ENCODE data around the gene SERPINB5. TPM values are rescaled to one million over a fixed set of nuclear protein-coding genes. Genes with fewer than 3 reads are reported as not detected.

Gene SERPINB5
- total and polyA plus RNA-seq, 2 donors (not counting 1 experiment from before 2014, with no cell fraction given), result not detected

GRCh38 chr18:63544017-63544416, 67.3 kb downstream of the SERPINB5 start:
- H3K4me1 ChIP-seq (ENCODE audit: control insufficient read depth in 2 of 2, insufficient read depth in 2 of 2, low read length in 2 of 2), result no peaks in the 10 kb centered on the region
- CTCF ChIA-PET, result interaction anchor here (1.1 kb wide), 1 partner anchor 26 kb away, joined by 3 read pairs; no protein-coding TSS in a partner anchor
- H4K20me1 ChIP-seq (ENCODE audit: control insufficient read depth, insufficient read depth, low read length, poor library complexity, severe bottlenecking), result no peaks in the 10 kb centered on the region
- no peaks in the 10 kb centered on the region for H3K9me3 ChIP-seq (ENCODE audit: control extremely low read depth in 1 of 3, control insufficient read depth in 2 of 3, insufficient read depth in 1 of 3, low read length in 2 of 3)
- H2AFZ ChIP-seq (ENCODE audit: insufficient read depth, low read depth, low read length, poor library complexity, severe bottlenecking), result no peak overlapping the region
- H3K36me3 ChIP-seq (replicated peaks in 1 of 2; ENCODE audit: control extremely low read depth in 1 of 2, control insufficient read depth in 1 of 2, extremely low read depth in 1 of 2, insufficient read depth in 2 of 2, low read length in 1 of 2), result no peaks in the 10 kb centered on the region
- no peaks in the 10 kb centered on the region for H3K4me1 Mint-ChIP-seq
- H3K27me3 ChIP-seq (replicated peaks in 1 of 4; ENCODE audit: control extremely low read depth in 1 of 4, control insufficient read depth in 3 of 4, insufficient read depth in 4 of 4, low read length in 3 of 4), result peaks cover 0 to 3% (median 0%) of the 10 kb centered on the region in 4 experiments
- no peak overlapping the region for H3K9ac ChIP-seq (ENCODE audit: low read length)
- no peak overlapping the region for H3K4me3 ChIP-seq (ENCODE audit: control extremely low read depth in 1 of 5, extremely low read depth in 1 of 5, insufficient read depth in 1 of 5, low read depth in 2 of 5, low read length in 4 of 5)
- no peak overlapping the region for H3K4me2 ChIP-seq (replicated peaks; ENCODE audit: low read depth, low read length, poor library complexity, severe bottlenecking)
- POLR2A ChIA-PET, result no interaction called here
- DNase-seq (no peak), ATAC-seq (ENCODE audit: low read depth) (no peak)
- H3K79me2 ChIP-seq (ENCODE audit: control insufficient read depth, insufficient read depth, low read length), result no peaks in the 10 kb centered on the region
- no peaks in the 10 kb centered on the region for H3K9me3 Mint-ChIP-seq (ENCODE audit: insufficient read depth)
- TF ChIP-seq CTCF (IDR thresholded peaks at IDR 0.05), result no peak
- no peak for TF ChIP-seq EZH2 (IDR thresholded peaks at IDR 0.05; ENCODE audit: borderline replicate concordance, insufficient read depth, low read depth, low read length, poor library complexity, severe bottlenecking)
- H3K27ac ChIP-seq (ENCODE audit: low read length in 2 of 2), result no peak overlapping the region
- intact Hi-C loops (cut with micrococcal nuclease), result no loop called here
- no CpG with 5 or more reads among the region's 2 CpGs for WGBS (ENCODE audit: insufficient coverage)
- H3K27ac Mint-ChIP-seq, result no peak overlapping the region
- peaks cover 26% of the 10 kb centered on the region for H3K27me3 Mint-ChIP-seq
- no peak overlapping the region for H3K4me3 Mint-ChIP-seq

- Histone ChIP-seq H3K79me2 (ENCODE audit: control insufficient read depth, insufficient read depth, low read length) (no peaks in the 10 kb centered on the region), H4K20me1 (ENCODE audit: control insufficient read depth, insufficient read depth, low read length, poor library complexity, severe bottlenecking) (no peaks in the 10 kb centered on the region), H3K27ac (ENCODE audit: low read length in 2 of 2) (no peak overlapping the region), H3K36me3 (replicated peaks in 1 of 2; ENCODE audit: control extremely low read depth in 1 of 2, control insufficient read depth in 1 of 2, extremely low read depth in 1 of 2, insufficient read depth in 2 of 2, low read length in 1 of 2) (no peaks in the 10 kb centered on the region), H3K27me3 (replicated peaks in 1 of 4; ENCODE audit: control extremely low read depth in 1 of 4, control insufficient read depth in 3 of 4, insufficient read depth in 4 of 4, low read length in 3 of 4) (peaks cover 0 to 2% (median 0%) of the 10 kb centered on the region in 4 experiments), H3K9ac (ENCODE audit: low read length) (no peak overlapping the region), H3K9me3 (ENCODE audit: control extremely low read depth in 1 of 3, control insufficient read depth in 2 of 3, insufficient read depth in 1 of 3, low read length in 2 of 3) (no peaks in the 10 kb centered on the region), H3K4me3 (ENCODE audit: control extremely low read depth in 1 of 5, extremely low read depth in 1 of 5, insufficient read depth in 1 of 5, low read depth in 2 of 5, low read length in 4 of 5) (no peak overlapping the region), H3K4me2 (replicated peaks; ENCODE audit: low read depth, low read length, poor library complexity, severe bottlenecking) (no peak overlapping the region), H2AFZ (ENCODE audit: insufficient read depth, low read depth, low read length, poor library complexity, severe bottlenecking) (no peak overlapping the region), H3K4me1 (ENCODE audit: control insufficient read depth in 2 of 2, insufficient read depth in 2 of 2, low read length in 2 of 2) (no peaks in the 10 kb centered on the region)
- Mint-ChIP-seq H3K4me3 (no peak overlapping the region), H3K9me3 (ENCODE audit: insufficient read depth) (no peaks in the 10 kb centered on the region), H3K27me3 (peaks cover 18% of the 10 kb centered on the region), H3K27ac (no peak overlapping the region), H3K4me1 (no peaks in the 10 kb centered on the region)
- no peak for DNase-seq
- no peak for ATAC-seq (ENCODE audit: low read depth)
- POLR2A ChIA-PET, result no interaction called here
- CTCF ChIA-PET, result no interaction called here
- no CpG with 5 or more reads among the region's 3 CpGs for WGBS (ENCODE audit: insufficient coverage)
- no peak for TF ChIP-seq CTCF (IDR thresholded peaks at IDR 0.05)
- no peak for TF ChIP-seq EZH2 (IDR thresholded peaks at IDR 0.05; ENCODE audit: borderline replicate concordance, insufficient read depth, low read depth, low read length, poor library complexity, severe bottlenecking)
- intact Hi-C loops (cut with micrococcal nuclease), result no loop called here
Observed at GRCh38 chr18:63545000-63545399, 68.2 kb downstream of the SERPINB5 start.

All from B cell (primary cell).